DMS153 (cell line): Measurements from ENCODE around the gene HSF2BP.
"Not testable (repeated sequence)": the region's sequence is repeated elsewhere in the genome, so short reads cannot be mapped to it uniquely, and the experiment has no call there.

Source experiments
- DNase-seq: peaks from one replicate; lab custom pipeline; 2025; lab: John Stamatoyannopoulos, UW

The HSF2BP gene

GRCh38 chr21:43619344-43619743, 39.9 kb downstream of the HSF2BP start:
- no peak for DNase-seq

GRCh38 chr21:43618940-43619339, 40.3 kb downstream of the HSF2BP start:
- no peak for DNase-seq

GRCh38 chr21:43616861-43617260, 42.4 kb downstream of the HSF2BP start:
- not testable (repeated sequence) for DNase-seq

- no peak for DNase-seq
Observed at GRCh38 chr21:43614839-43615238, 44.4 kb downstream of the HSF2BP start.

- DNase-seq: no peak
Observed at GRCh38 chr21:43613755-43614638, 45.3 kb downstream of the HSF2BP start.

- peak; percentile 51 for DNase-seq
Observed at GRCh38 chr21:43611598-43612369, 47.5 kb downstream of the HSF2BP start.

- DNase-seq: peak; percentile 88
Observed at GRCh38 chr21:43609501-43610340, 49.6 kb downstream of the HSF2BP start.

- DNase-seq: no peak
Observed at GRCh38 chr21:43608664-43609063, 50.6 kb downstream of the HSF2BP start.

GRCh38 chr21:43608225-43608624, 51.1 kb downstream of the HSF2BP start:
- DNase-seq: no peak

- DNase-seq: no peak
Observed at GRCh38 chr21:43605320-43606215, 53.7 kb downstream of the HSF2BP start.

GRCh38 chr21:43604505-43605204, 54.6 kb downstream of the HSF2BP start:
- DNase-seq: no peak

GRCh38 chr21:43603641-43604504, 55.4 kb downstream of the HSF2BP start:
- DNase-seq: no peak

- DNase-seq: no peak
Observed at GRCh38 chr21:43603233-43603626, 56.1 kb downstream of the HSF2BP start.

- DNase-seq: no peak
Observed at GRCh38 chr21:43602266-43603232, 56.7 kb downstream of the HSF2BP start.

GRCh38 chr21:43600642-43601402, 58.5 kb downstream of the HSF2BP start:
- no peak for DNase-seq

GRCh38 chr21:43599728-43600127, 59.6 kb downstream of the HSF2BP start:
- no peak for DNase-seq

GRCh38 chr21:43598416-43599120, 60.7 kb downstream of the HSF2BP start:
- no peak for DNase-seq
